Measurements from ENCODE around the gene TBL3. TPM values are rescaled to one million over a fixed set of nuclear protein-coding genes. Genes with fewer than 3 reads are reported as not detected.
A peak's percentile ranks its signal among the peaks of the same experiment; 100 is the strongest.

TBL3 gene
- total RNA-seq, 1 experiment from 2014 or later = 34.7 TPM

- no peaks in the 10 kb centered on the region for H3K9me3 Mint-ChIP-seq (ENCODE audit: unreplicated experiment)
- POLR2A ChIA-PET = no interaction called here
- no peaks in the 10 kb centered on the region for H3K36me3 Mint-ChIP-seq (ENCODE audit: insufficient read depth, unreplicated experiment)
- Histone ChIP-seq H3K36me3 (ENCODE audit: control insufficient read depth, insufficient read depth, low read length) (no peaks in the 10 kb centered on the region), H3K4me3 (ENCODE audit: low read depth, low read length) (no peak overlapping the region), H3K4me1 (peaks cover 17% of the 10 kb centered on the region), H3K9me3 (no peaks in the 10 kb centered on the region), H3K27me3 (replicated peaks; ENCODE audit: control insufficient read depth, insufficient read depth, low read length) (no peaks in the 10 kb centered on the region)
- no TSS peak for BruUV-seq (replicated peaks)
- no peak for TF ChIP-seq CTCF (IDR thresholded peaks at IDR 0.05; ENCODE audit: insufficient read depth in 1 of 2, low read depth in 1 of 2, low read length in 1 of 2, severe bottlenecking in 1 of 2, unreplicated experiment in 1 of 2)
- peaks cover 18% of the 10 kb centered on the region for H3K4me1 Mint-ChIP-seq (ENCODE audit: low read depth, unreplicated experiment)
- no peaks in the 10 kb centered on the region for H3K27me3 Mint-ChIP-seq (ENCODE audit: insufficient read depth, unreplicated experiment)
- peak overlapping the region; percentile 73 for H3K4me3 Mint-ChIP-seq (ENCODE audit: unreplicated experiment)
- CTCF ChIA-PET = no interaction called here
- no peak for DNase-seq
- intact Hi-C loops (cut with micrococcal nuclease; ENCODE audit: unreplicated experiment) = no loop called here
- H3K27ac Mint-ChIP-seq (ENCODE audit: unreplicated experiment) = no peak overlapping the region
Measured at GRCh38 chr16:2025251-2025650, 53.4 kb downstream of the TBL3 start.

GRCh38 chr16:2025878-2026460 is 54.1 kb downstream of the TBL3 start:
- H3K36me3 ChIP-seq (ENCODE audit: control insufficient read depth, insufficient read depth, low read length) = no peaks in the 10 kb centered on the region
- Mint-ChIP-seq H3K27ac (ENCODE audit: unreplicated experiment) (no peak overlapping the region), H3K27me3 (ENCODE audit: insufficient read depth, unreplicated experiment) (no peaks in the 10 kb centered on the region), H3K4me3 (ENCODE audit: unreplicated experiment) (peak overlapping the region; percentile 73), H3K4me1 (ENCODE audit: low read depth, unreplicated experiment) (peaks cover 18% of the 10 kb centered on the region), H3K36me3 (ENCODE audit: insufficient read depth, unreplicated experiment) (no peaks in the 10 kb centered on the region), H3K9me3 (ENCODE audit: unreplicated experiment) (no peaks in the 10 kb centered on the region)
- ChIA-PET CTCF (no interaction called here), POLR2A (no interaction called here)
- intact Hi-C loops (cut with micrococcal nuclease; ENCODE audit: unreplicated experiment) = no loop called here
- no peak for DNase-seq
- peaks cover 17% of the 10 kb centered on the region for H3K4me1 ChIP-seq
- BruUV-seq (replicated peaks) = no TSS peak
- no peaks in the 10 kb centered on the region for H3K27me3 ChIP-seq (replicated peaks; ENCODE audit: control insufficient read depth, insufficient read depth, low read length)
- H3K9me3 ChIP-seq = no peaks in the 10 kb centered on the region
- no peak for TF ChIP-seq CTCF (IDR thresholded peaks at IDR 0.05; ENCODE audit: insufficient read depth in 1 of 2, low read depth in 1 of 2, low read length in 1 of 2, severe bottlenecking in 1 of 2, unreplicated experiment in 1 of 2)
- no peak overlapping the region for H3K4me3 ChIP-seq (ENCODE audit: low read depth, low read length)

GRCh38 chr16:2026461-2027023 is 54.7 kb downstream of the TBL3 start, which contains the start of gene NHERF2:
Gene NHERF2, plus strand, starts transcription at chr16:2026902. Its CDS starts 104 bp downstream, at chr16:2027006.
- Mint-ChIP-seq H3K4me1 (ENCODE audit: low read depth, unreplicated experiment) (peaks cover 18% of the 10 kb centered on the region), H3K9me3 (ENCODE audit: unreplicated experiment) (no peaks in the 10 kb centered on the region), H3K27me3 (ENCODE audit: insufficient read depth, unreplicated experiment) (no peaks in the 10 kb centered on the region), H3K36me3 (ENCODE audit: insufficient read depth, unreplicated experiment) (no peaks in the 10 kb centered on the region), H3K4me3 (ENCODE audit: unreplicated experiment) (peak within 1 kb of the TSS; percentile 73), H3K27ac (ENCODE audit: unreplicated experiment) (no peak within 1 kb of the TSS)
- Histone ChIP-seq H3K4me3 (ENCODE audit: low read depth, low read length) (peak within 1 kb of the TSS; percentile 44), H3K36me3 (ENCODE audit: control insufficient read depth, insufficient read depth, low read length) (no peaks in the 10 kb centered on the region), H3K27me3 (replicated peaks; ENCODE audit: control insufficient read depth, insufficient read depth, low read length) (no peaks in the 10 kb centered on the region), H3K4me1 (peaks cover 17% of the 10 kb centered on the region), H3K9me3 (no peaks in the 10 kb centered on the region)
- ChIA-PET CTCF (no interaction called here), POLR2A (interaction anchor here (0.6 kb wide), 1 partner anchor 13 kb away, joined by 6 read pairs; no protein-coding TSS in a partner anchor)
- no peak for TF ChIP-seq CTCF (IDR thresholded peaks at IDR 0.05; ENCODE audit: insufficient read depth in 1 of 2, low read depth in 1 of 2, low read length in 1 of 2, severe bottlenecking in 1 of 2, unreplicated experiment in 1 of 2)
- BruUV-seq (replicated peaks) = no TSS peak
- intact Hi-C loops (cut with micrococcal nuclease; ENCODE audit: unreplicated experiment) = loop anchor here (1.0 kb wide), 1 partner anchor 21 kb away; the partner anchor contains the start of genes NTHL1 and TSC2
- peak in 1 of 2 experiments; percentile 50 for DNase-seq

All from Caco-2 (cell line).